GM19043 (cell line): ENCODE results near the gene AIFM3.
"Not testable (repeated sequence)": the region's sequence is repeated elsewhere in the genome, so short reads cannot be mapped to it uniquely, and the experiment has no call there.

ENCODE experiments used
- ATAC-seq: cut with Tn5 transposase; IDR thresholded peaks from one replicate; pipeline ENCODE4 v1.9.1; 2021; ENCODE audit warnings: low read depth; ENCODE audit not compliant: unreplicated experiment

The AIFM3 gene, protein sequence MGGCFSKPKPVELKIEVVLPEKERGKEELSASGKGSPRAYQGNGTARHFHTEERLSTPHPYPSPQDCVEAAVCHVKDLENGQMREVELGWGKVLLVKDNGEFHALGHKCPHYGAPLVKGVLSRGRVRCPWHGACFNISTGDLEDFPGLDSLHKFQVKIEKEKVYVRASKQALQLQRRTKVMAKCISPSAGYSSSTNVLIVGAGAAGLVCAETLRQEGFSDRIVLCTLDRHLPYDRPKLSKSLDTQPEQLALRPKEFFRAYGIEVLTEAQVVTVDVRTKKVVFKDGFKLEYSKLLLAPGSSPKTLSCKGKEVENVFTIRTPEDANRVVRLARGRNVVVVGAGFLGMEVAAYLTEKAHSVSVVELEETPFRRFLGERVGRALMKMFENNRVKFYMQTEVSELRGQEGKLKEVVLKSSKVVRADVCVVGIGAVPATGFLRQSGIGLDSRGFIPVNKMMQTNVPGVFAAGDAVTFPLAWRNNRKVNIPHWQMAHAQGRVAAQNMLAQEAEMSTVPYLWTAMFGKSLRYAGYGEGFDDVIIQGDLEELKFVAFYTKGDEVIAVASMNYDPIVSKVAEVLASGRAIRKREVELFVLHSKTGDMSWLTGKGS

DNA sequence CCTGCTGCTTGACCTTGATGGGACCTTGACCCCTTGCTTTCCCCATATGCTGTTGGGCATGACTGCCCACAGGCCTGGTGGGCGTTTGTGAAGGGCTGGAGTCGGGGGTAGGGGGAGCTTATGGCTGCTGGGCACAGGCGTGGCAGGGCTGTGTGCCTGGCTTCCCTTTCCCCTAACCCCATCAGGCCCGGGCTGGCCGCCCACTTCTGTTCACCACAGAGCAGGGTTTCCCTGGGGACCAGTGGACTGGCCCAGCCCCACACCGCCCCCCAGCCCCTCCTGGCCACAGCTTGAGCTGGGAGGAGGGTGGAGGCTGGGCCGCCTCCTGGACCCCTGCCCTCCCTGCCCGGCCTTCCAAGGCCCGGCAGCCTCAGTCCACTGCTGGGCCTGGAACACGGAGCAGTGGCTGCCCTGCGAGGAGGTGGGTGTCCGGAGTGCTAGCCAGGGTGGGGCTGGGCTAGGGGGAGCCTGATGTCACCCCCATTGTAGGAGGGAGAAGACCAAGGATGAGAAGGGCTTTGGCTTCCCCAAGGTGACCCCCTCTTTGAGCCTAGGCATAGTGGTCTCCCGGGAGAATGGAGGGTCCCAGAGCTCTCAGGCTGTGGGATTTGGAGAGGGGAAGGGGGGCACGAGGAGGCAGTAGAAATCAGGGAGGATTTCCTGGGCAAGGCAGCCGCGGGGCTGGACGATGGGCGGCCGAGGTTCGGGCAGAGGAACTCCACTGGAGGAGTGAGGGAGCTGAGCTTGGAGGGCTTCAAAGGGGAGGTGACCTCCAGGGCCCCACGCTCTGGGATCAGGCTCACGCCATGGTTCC lies at the start of gene AIFM3:
Gene AIFM3 (plus strand): TSS at position 373 of the 814 bp plus-strand sequence. CDS start 690 bp downstream, outside the sequence.
- ATAC-seq, result no peak

DNA sequence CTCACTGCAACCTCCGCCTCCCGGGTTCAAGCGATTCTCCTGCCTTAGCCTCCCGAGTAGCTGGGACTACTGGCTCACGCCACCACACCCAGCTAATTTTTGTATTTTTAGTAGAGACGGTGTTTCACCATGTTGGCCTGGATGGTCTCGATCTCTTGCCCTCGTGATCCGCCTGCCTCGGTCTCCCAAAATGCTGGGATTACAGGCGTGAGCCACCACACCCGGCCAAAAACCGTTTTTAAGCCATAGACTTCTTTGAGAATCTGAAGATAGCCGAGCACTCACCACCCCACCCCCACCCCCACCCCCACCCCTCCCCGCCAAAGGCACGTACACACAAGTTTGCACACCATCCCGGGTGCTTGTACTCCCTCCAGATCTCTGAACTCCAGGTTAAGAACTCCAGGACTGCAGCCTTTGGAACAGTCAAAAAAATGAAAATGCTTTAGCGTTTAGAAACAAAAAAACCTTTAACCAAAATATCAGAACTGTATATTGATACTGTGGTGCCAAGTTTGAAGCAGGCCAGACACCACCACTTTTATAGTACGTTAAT lies 48.3 kb upstream of the AIFM3 start:
- no peak for ATAC-seq

DNA sequence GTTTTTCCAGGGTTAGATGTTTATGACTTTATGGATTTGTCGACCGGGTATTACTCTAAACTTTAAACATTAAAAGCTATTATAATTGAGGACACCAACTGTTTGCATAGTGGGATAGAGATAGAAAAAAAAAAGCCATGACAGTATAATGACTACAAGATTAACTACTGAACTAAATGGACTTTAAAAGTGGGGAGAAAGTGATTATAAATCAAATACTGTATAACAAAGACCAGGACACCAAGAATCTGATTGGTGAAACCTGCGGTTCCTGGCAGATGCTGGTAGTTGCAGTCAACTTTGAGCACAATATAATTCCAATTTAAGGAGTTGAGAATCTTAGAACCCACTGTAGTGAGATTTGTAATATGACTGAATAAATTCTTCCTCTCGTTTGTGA lies 47.3 kb upstream of the AIFM3 start:
- no peak for ATAC-seq

DNA sequence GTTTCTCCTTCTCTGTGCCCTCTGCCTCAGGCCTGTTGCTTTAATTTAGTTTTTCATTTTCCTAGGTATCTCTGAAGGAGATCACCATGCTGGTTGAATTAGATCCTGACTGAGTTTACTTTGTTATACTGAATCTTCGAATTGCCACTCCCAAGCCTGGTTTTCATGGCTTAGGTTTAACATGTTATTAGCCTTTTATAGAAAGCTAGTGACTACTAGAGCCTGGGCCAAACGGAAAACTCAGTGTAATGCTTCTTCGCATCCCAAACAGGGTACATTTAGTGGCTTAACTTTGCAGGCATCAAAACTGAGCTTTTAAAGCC lies 46.2 kb upstream of the AIFM3 start:
- ATAC-seq, result no peak

DNA sequence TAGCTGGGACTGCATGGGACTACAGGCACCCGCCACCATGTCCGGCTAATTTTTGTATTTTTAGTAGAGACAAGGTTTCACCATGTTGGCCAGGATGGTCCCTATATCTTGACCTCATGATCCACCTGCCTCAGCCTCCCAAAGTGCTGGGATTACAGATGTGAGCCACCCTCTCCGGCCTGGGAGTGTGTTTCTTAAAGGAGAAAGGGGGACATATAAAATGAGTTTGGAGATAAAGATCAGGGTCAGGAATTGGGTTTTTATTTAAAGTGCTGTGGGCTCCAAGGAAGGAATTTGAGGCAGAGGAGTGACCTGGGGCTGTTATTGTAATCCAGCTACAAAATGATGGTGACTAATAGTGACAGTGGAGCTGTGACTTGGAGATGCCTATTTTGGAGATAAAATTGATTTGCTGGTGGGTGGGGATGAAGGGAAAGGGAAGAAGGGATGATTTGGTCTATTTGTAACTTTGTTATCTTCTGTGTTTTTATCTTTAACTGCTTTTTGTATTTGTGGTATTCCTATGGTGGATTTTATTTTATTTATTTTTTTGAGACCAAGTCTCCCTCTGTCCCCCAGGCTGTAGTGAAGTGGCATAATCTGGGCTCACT lies 44.8 kb upstream of the AIFM3 start:
- ATAC-seq, result no peak

DNA sequence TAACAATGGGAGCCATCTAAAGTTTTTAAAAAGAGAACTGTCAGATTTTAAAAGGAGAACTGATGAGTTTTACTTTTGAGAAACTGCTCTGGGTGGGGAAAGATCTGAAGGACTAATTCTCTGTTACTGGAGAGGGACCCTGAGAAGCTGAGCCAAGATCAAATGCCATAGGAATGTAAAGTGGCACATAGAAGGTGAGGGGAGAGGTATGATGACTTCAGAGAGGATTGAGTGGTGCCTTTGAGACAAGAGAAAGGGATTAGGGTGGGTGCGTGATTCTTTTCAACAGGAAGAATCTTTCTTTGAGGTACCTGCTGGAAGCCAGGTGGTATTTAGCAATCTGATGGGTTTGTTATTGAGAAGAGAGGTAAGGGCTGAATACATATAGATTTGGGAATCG lies 40.8 kb upstream of the AIFM3 start:
- ATAC-seq, result no peak

DNA sequence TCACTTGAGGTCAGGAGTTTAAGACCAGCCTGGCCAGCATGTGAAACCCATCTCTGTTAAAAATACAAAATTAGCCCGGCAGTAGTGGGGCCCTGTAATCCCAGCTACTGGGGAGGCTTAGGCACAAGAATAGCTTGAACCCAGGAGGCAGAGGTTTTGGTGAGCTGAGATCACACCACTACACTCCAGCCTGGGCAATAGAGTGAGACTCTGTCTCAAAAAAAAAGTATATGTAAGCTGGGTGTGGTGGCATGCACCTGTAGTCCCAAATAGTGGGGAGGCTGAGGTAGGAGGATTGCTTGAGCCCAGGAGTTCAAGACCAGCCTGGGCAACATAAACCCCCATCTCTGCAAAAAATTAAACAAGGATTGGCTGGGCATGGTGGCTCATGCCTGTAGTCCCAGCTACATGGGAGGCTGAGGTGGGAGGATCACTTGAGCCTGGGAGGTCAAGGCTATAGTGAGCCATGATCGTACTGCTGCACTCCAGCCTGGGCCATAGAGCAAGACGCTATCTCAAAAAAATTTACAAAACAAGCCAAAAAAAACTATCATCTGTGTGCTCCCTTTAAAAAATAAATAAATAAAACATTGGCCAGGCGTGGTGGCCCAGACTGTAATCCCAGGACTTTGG lies 39.0 kb upstream of the AIFM3 start:
- ATAC-seq, result no peak

DNA sequence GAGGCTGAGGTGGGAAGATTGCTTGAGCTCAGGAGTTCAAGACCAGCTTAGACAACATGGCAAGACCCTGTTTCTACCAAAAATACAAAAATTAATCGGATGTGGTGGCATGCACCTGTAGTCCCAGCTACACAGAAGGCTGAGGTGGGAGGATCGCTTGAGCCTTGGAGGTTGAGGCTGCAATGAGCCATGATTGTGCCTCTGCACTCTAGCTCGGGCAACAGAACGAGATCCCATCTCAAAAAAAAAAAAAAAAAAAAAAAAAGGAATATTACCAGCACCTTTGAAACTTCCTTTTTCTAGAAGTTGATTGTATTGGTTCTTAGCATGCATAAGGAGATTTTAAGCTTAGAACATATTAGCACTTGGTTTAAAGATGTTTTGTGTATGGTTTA lies 38.5 kb upstream of the AIFM3 start:
- no peak for ATAC-seq

DNA sequence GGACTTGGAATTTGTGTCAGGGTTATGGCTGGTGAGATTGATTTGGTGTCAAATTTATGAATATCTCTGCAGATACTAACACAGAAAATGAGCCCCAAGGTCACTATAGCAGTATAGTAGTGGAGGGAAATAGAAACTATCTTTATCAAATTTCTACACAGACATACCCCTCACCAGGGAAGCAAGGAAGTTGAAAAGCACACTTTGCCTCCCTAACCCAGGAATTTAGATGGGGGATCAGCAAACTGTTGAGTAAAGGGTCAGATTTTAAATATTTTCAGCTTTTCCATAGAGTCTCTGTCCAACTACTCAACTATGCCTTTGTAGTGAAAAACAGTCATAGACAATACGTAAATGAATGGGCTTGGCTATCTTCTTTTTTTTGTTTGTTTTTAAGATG lies 37.1 kb upstream of the AIFM3 start:
- no peak for ATAC-seq

DNA sequence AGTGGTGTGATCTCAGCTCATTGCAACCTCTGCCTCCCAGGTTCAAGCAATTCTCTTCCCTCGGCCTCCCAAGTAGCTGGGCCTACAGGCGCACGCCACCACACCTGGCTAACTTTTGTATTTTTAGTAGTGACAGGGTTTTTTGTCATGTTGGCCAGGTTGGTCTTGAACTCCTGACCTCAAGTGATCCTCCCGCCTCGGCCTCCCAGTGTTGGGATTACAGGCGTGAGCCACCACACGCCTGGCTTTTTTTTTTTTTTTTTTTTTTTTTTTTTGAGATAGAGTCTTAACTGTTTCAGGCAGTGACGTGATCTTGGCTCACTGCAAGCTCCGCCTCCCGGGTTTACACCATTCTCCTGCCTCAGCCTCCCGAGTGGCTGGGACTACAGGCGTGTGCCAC lies 36.6 kb upstream of the AIFM3 start:
- not testable (repeated sequence) for ATAC-seq

DNA sequence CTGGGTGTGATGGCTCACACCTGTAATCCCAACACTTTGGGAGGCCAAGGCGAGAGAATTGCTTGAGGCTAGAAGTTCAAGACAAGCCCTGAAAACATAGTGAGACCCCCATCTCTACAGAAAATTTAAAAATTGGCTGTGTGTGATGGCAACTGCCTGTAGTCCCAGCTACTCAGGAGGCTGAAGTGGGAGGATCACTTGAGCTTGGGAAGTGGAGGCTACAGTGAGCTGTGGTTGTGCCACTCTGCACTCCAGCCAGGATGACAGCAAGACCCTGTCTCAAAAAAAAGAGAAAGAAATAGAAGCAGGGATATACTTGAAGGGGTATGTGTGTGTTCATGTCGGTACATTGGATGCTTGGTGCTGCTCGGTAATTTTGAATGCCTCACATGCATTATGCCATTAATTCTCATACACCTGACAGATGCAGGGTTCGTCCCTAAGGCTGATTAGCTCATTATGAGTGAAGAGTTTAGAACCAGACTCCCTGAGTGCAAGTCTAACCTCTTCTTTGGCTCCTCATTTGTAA lies 35.9 kb upstream of the AIFM3 start:
- no peak for ATAC-seq

DNA sequence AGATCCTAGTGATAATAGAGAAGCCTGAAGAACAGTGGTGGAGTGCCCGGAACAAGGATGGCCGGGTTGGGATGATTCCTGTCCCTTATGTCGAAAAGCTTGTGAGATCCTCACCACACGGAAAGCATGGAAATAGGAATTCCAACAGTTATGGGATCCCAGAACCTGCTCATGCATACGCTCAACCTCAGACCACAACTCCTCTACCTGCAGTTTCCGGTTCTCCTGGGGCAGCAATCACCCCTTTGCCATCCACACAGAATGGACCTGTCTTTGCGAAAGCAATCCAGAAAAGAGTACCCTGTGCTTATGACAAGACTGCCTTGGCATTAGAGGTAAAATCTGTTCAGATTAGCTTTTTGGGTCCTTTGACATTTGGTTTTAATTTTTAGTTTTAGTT lies 33.1 kb upstream of the AIFM3 start:
- ATAC-seq, result no peak

DNA sequence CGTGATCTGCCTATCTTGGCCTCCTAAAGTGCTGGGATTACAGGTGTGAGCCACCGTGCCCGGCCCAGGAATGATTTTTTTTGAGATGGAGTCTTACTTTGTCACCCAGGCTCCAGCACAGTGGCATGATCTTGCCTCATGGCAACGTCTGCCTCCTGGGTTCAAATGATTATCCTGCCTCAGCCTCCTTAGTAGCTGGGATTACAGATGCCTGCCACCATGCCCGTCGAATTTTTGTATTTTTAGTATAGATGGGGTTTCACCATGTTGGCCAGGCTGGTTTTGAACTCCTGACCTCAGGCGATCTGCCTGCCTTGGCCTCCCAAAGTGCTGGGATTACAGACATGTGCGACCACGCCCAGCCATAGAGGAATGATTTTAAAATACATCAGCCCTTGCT lies 32.0 kb upstream of the AIFM3 start:
- ATAC-seq, result not testable (repeated sequence)

DNA sequence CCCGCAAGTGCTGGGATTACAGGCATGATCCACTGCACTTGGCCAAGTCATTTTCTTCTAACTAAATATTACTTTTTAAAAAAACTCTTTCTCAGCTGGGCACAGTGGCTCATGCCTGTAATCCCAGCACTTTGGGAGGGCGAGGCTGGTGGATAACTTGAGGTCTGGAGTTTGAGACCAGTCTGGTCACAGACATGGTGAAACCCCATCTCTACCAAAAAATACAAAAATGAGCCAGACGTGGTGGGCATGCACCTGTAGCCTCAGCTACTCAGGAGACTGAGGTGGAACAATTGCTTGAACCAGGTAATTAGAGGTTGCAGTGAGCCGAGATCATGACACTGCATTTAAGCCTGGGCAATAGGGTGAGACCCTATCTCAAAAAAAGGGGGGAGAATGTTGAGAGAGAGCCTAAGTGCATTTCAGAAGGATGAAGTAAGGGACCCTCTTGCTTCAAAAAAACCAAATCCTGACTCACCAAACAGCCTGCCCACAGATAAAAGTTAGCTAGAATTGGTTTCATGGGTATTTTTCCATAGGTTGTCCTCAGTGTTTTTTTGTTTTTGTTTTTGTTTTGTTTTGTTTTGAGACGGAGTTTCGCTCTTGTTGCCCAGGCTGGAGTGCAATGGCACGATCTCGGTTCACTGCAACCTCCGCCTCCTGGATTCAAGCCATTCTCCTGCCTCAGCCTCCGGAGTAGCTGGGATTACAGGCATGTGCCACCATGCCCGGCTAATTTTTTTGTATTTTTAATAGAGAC lies 31.1 kb upstream of the AIFM3 start:
- not testable (repeated sequence) for ATAC-seq

DNA sequence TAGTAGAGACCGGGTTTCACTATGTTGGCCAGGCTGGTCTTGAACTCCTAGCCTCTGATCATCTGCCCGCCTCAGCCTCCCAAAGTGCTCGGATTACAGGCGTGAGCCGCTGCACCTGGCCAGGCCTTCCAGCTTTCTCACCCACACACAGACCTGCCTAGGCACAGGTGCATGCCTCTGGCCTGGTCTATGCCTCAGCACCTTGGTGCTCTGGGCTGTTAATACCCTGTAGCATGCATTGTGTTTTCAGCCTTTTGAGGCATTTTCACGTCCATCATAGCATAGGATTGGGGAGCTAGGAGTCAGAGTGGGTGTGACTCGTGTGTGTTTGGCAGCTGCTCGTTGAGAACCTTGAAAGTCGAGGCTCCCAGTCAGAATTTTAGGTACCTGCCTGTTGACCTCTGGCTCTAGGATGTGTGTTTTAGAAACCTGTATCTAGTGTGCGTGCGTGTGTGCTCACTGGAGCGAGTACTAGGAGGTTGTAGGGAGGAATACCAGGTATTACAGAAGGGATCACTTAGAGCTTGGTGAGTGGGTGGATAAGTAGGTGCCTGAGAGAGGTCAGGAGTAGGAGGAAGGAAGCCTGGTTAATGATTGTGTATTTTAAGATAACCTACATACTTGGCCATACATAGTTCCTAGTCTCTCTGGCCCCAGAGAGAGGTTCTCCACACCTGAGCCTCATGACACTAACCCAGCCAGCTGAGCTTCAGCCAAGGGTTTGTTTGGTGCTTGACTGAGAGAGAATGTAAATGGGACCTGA lies 29.8 kb upstream of the AIFM3 start:
- no peak for ATAC-seq

DNA sequence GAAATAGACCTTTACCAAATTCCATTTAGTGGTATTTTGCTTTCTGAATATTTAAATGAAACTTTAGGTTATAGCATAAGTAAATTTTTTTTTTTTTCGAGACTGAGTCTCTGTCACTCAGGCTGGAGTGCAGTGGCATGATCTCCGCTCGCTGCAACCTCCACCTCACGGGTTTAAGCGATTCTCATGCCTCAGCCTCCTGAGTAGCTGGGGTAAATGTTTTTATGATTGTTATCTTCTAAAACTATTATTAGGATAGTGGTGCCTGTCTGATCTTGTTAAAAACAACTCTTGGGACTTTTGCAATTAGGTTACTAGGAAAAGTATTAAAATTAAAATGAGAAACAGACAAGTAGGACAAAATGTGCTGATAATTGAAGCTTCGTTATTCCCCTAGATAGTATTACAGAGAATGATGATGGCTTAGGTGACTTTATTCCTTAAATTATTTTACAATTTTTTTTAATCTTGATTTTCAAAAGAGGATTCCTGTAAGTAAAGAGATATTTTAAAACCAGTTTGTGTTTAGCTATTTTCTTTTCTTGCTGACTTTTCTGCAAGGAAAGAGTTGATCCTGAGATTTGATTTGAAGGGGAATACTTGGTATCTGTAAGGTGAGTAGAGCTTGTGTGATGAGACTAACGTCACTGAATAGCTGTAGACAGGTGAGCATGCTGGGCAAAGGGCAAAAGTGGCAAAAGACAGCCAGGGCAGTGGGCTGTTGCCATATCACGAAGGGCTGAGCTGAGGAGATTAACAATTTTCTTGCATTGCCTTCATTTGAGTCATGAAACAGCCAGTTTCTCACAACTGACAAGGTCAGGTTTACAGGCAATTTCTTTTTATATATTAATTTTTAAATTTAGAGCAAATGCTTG lies 29.0 kb upstream of the AIFM3 start:
- no peak for ATAC-seq

DNA sequence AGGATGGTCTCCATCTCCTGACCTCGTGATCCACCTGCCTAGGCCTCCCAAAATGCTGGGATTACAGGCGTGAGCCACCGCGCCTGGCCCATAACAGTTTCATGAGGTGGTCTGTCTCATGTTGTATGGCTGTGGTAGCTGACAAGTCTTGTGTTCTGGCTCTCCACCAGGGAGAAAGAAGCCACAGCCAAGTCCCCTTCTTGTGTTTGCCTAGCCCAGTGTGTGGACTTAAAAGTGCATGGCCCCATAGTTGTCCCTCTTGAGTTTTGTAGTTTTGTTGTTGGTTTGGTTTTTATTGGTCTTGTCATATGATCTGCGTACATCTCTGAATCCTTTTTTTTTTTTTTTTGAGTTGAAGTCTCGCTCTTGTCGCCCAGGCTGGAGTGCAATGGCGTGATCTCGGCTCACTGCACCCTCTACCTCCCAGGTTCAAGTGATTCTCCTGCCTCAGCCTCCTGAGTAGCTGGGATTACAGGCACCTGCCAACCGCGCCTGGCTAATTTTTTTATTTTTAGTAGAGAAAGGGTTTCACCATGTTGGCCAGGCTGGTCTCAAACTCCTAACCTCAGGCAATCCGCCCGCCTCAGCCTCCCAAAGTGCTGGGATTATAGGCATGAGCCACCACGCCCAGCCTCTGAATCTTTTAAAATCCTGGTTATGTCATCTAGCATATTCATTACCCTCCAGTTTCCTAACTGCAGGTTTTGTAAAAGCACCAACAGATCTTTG lies 27.4 kb upstream of the AIFM3 start:
- ATAC-seq, result not testable (repeated sequence)
